ENCODE results near the gene GPC6.
"Not testable (repeated sequence)": the region's sequence is repeated elsewhere in the genome, so short reads cannot be mapped to it uniquely, and the experiment has no call there.

GPC6 gene

GRCh38 chr13:94322925-94323763 is 1096.5 kb downstream of the GPC6 start:
- DNase-seq, result no peak

DNA sequence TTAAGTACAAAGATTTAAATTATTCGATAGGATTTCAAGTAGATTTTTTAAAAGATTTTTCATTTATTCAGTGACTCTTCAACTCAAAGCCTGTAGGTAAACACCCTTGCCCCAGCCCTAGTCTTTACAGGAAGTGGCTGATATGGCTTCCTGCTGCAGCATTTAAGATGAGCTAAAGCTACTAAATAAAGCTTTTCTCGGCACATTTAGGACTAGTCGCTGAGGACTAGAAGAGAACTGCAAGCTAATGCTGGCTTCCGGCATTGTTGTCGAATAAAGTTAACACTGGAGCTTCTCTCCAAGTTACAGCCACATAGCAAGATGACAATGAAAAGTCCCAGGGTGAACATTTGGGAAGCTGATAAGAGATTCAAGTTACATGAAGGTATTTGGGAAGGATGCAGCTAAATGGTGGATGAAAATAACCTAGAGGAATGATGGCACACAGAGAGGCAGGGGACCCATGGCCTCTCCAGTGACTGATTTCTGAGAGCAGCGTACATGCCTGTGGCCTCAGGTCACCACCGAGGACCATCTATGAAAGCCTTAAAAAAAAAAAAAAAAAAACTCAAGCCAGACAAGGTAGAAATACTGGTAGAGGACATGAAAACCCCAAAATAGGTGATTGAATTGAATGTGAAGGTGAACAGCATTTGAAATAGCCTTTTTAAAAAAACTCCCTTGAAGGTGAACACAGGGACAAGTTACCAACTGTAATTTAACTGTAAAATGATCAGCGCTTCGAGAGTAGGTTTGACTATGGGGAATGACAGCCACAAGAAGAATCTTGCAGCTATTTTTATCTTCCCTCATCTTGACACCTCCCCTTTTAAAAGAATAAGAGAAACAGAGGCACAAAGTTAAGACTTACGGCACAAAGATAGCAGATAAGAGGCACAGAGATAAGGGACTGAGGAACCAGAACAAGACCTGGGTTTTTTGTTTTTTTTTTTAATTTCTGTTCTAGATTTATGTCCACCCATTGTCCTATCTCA is 1097.5 kb downstream of the GPC6 start:
- no peak for DNase-seq

GRCh38 chr13:94324767-94325540 is 1098.3 kb downstream of the GPC6 start:
- no peak for DNase-seq

DNA sequence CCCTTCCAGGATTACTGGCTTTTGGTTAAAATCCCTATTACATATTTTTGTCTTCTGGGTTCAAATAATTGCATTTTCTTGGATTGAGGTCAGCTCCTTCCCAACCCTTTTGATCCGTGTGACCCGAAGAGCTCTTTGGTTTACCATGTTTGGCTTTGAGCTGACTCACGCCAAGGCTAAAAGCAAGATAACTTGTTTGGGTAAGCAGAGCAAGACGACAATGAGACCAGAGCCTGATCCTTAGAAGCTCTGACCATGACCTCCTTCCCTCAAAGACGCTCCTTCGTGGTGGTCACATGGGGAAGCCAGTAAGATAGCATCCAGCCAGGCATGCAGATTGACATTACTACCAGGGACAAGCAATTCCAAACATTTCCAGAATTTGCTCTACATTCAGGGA is 1099.0 kb downstream of the GPC6 start:
- no peak for DNase-seq

- DNase-seq, result no peak
Observed at GRCh38 chr13:94327318-94327717, 1100.7 kb downstream of the GPC6 start.

DNA sequence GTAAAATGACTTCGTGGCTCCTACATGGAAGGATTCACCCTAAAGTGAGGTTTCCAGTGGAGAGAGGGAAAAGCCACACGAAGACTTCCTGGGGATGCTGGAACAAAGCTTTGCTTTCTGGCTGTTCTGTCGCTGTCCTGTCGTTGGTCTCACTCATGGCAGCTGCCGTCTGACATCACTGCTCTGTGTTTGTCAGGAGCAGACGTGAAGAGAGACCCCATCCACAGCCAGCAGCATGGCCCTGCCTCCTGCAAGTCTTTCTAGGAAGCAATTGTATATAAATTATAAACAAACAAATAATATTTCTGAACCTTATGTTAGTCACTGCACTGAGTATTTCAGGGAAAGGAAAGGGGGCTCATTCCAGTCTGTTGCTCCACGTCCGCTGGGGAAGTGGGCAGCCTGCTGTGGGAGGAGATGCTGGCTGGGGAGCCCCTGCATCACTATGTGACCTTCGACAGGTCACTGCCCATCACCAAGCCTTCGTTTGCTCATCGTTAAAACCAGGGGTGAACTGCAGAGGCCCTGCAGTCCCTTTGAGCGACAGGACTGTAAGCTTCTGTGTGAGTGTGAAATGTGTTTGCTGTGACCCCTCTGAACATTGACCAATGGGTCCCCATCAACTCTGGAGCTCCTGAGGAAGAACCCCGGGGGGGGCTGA is 1101.9 kb downstream of the GPC6 start:
- DNase-seq, result no peak

DNA sequence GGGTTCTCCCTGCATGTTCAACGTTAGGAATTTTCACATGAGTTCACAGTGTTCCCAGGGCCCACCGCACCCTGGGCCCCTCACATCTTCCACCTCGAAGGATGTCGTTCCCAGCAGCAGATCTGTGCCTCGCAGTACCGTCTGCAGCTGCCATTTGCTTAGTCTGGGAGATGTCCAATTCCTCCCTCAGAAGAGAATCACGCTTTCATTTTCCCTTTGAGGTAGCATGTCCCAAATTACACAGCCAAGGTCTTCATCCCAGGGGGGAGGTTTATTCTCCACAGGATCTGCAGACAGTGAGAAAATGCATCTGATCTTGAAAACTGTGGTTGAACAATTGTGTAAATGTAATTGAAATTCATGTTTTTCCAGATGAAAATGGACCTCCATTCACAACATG is 1102.7 kb downstream of the GPC6 start:
- DNase-seq, result no peak

GRCh38 chr13:94329754-94330551 is 1103.3 kb downstream of the GPC6 start:
- no peak for DNase-seq

- DNase-seq, result no peak
Observed at GRCh38 chr13:94330552-94331071, 1104.0 kb downstream of the GPC6 start.

GRCh38 chr13:94331281-94331680 is 1104.7 kb downstream of the GPC6 start:
- DNase-seq, result no peak

- DNase-seq, result no peak
Observed at GRCh38 chr13:94332359-94333096, 1105.9 kb downstream of the GPC6 start.

GRCh38 chr13:94333131-94333820 is 1106.7 kb downstream of the GPC6 start:
- DNase-seq, result no peak

- DNase-seq, result peak; percentile 22
Observed at GRCh38 chr13:94335761-94336526, 1109.3 kb downstream of the GPC6 start.

GRCh38 chr13:94339116-94339687 is 1112.6 kb downstream of the GPC6 start:
- no peak for DNase-seq

- DNase-seq, result no peak
Observed at GRCh38 chr13:94342436-94343242, 1116.0 kb downstream of the GPC6 start.

DNA sequence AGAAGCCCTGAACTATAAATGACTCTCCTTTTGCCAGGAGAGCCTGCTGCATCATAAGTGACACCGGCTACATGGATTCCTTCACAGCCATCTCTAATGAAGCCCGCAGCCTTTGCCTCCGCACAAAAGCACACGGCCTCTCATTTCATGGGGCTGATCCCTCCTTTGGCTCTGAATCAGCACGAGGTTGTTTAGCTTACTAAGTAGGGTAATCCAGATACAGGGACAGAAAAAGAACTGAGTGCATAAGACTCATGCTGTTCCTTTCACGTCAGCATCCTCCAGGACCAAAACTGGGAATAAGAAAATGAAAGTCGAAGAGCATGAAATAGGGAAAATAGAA is 1116.6 kb downstream of the GPC6 start:
- no peak for DNase-seq

DNA sequence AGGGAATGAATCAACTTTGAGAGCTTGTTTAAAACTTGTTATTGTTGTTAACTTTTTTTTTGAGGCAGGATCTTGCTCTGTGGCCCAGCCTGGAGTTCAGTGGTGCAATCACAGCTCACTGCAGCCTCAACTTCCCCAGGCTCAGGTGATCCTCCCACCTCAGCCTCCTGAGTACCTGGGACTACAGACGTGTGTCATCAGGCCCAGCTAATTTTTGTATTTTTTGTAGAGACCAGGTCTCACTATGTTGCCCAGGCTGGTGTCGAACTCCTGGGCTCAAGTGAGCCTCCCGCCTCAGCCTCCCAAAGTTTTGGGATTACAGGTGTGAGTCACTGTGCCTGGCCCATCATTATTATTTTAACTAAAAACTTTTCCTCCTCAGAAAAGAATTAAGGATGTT is 1117.1 kb downstream of the GPC6 start:
- not testable (repeated sequence) for DNase-seq

Data from NCI-H2171 treated with DMSO at 0.1 percent for 48 hours (cell line).